Heart left ventricle (tissue), 16 donors: ENCODE data around the gene MAST4. TPM values are rescaled to one million over a fixed set of nuclear protein-coding genes. Genes with fewer than 3 reads are reported as not detected.

Experiments used
- ATAC-seq, 4 donors: fragments of 200-7000 bp; cut with Tn5 transposase; one replicate each; pipeline ENCODE4 v1.9.1; 2020 to 2022; ENCODE audit warnings: moderate library complexity in 4 of 4, mild to moderate bottlenecking in 3 of 4, moderate number of reproducible peaks in 1 of 4
- DNase-seq, 5 donors: peaks; one replicate each; pipeline ENCODE4 v3.0.0-alpha.2; 2020
- H3K27ac ChIP-seq, 12 donors: fragments of 200-600 bp; sonication (generic) in 4 of 12; one replicate each; pipeline versions ENCODE4 v1.5.0 to v1.8.0; 2016 to 2022; ENCODE audit warnings: mild to moderate bottlenecking in 2 of 12
- H3K27me3 ChIP-seq, 9 donors: fragments of 200-600 bp; sonication (generic) in 2 of 9; one replicate each; pipeline versions ENCODE4 v1.5.1 to v1.8.0; 2016 to 2022; ENCODE audit warnings: mild to moderate bottlenecking in 3 of 9
- H3K36me3 ChIP-seq, 9 donors: fragments of 200-600 bp; sonication (generic) in 2 of 9; one replicate each; pipeline versions ENCODE4 v1.5.0 to v1.8.0; 2018 to 2022; ENCODE audit warnings: mild to moderate bottlenecking in 2 of 9
- H3K4me1 ChIP-seq, 12 donors: fragments of 200-600 bp; sonication (generic) in 4 of 12; one replicate each; pipeline versions ENCODE4 v1.5.0 to v1.8.0; 2016 to 2022; ENCODE audit warnings: mild to moderate bottlenecking in 3 of 12
- H3K4me3 ChIP-seq, 12 donors: fragments of 200-600 bp; sonication (generic) in 4 of 12; one replicate each; pipeline versions ENCODE4 v1.5.0 to v1.8.0; 2017 to 2022; ENCODE audit warnings: mild to moderate bottlenecking in 9 of 12, moderate library complexity in 4 of 12
- H3K9me3 ChIP-seq, 12 donors: fragments of 200-600 bp; sonication (generic) in 4 of 12; one replicate each; pipeline versions ENCODE4 v1.5.0 to v1.8.0; 2016 to 2022; ENCODE audit warnings: mild to moderate bottlenecking in 1 of 12
- CTCF ChIP-seq, 12 donors: fragments of 200-600 bp; sonication (generic) in 4 of 12; IDR thresholded peaks; one replicate each; pipeline versions ENCODE4 v1.5.0 to v1.8.0; 2018 to 2022; ENCODE audit warnings: antibody characterized with exemption in 12 of 12, mild to moderate bottlenecking in 5 of 12
- POLR2A ChIP-seq, 2 donors: fragments of 450-650 bp; IDR thresholded peaks; one replicate each; pipeline ENCODE4 v1.6.1; 2017; ENCODE audit warnings: antibody characterized with exemption in 2 of 2, mild to moderate bottlenecking in 2 of 2, moderate library complexity in 2 of 2
- WGBS, 4 donors: extraction: QIAGEN DNeasy Blood & Tissue Kit in 2 of 4; methylation state at CpG; one replicate each; pipeline versions ENCODE4 v1.1.5 to v1.1.7; 2013 to 2018; 5-methylcytosine and 5-hydroxymethylcytosine counted together
- intact Hi-C, 10 donors: fragments of 100-400 bp; cut with DNase I; formaldehyde crosslinking; loops; one replicate each; pipeline versions ENCODE4 v1.11.1 to v1.14.2; 2022
- polyA plus RNA-seq, 2 donors: library from polyadenylated mRNA; stranded (reverse); fragments of 200-250 nt; gene quantifications; one replicate each; pipeline ENCODE4 v1.2.3, GENCODE V29; 2013
- total RNA-seq, 9 donors: library from RNA; depleted of rRNA in 2 of 9; stranded (reverse); fragments of >200 nt in 2 of 9; fragmentation: NEBNext Ultra II Directional in 3 of 9; extraction: Animal tissue kit (Norgen Biotek cat#: 25700) in 3 of 9; gene quantifications; one replicate each; pipeline versions ENCODE4 v1.1.0 to v1.2.4, GENCODE V29; 2016 to 2023
- donor health status: ischemic (EF 13 %, LVEDD 7.1; RV severe dilation, severe dysfunction).
- donor health status: healthy with polysubstance abuse.
- donor health status: DM: no; HTN: yes; CAD: no.
- donor health status: DM: no; HTN: no; CAD: no.
- donor health status: ischemic (EF 25% LVEDD 6.9; RV normal size, moderate dysfunction).
- donor health status: ischemic (EF 25% LVEDD 5.7; RV mildly dilated, moderate dysfunction).
- donor health status: healthy.
- donor health status: DM: yes; HTN: yes; CAD: no.
- donor health status: ischemic (EF 35%, LVEDD 5.7; RV mildly dilated, moderate dysfunction).
- donor health status: nonischemic (EF 11% LVEDD 7.7; RV severe dilation, severe dysfunction).
- donor health status: DM: yes; HTN: yes; CAD: no.
- donor health status: PGD.
- donor health status: ischemic (EF 29% LVEDD 5.4; RV normal size, mild dysfunction).
- donor health status: nonischemic (EF 23%, LVEDD 6.1; RV moderate dilation, normal function).

Gene MAST4
- total and polyA plus RNA-seq, 11 donors, result 26.8 to 96.2 (median 68.1) TPM

GRCh38 chr5:66757219-66757833 is 161.1 kb downstream of the MAST4 start:
- Histone ChIP-seq H3K4me3 (no peak overlapping the region), H3K27ac (no peak overlapping the region), H3K36me3 (no peaks in the 10 kb centered on the region), H3K9me3 (no peaks in the 10 kb centered on the region), H3K4me1 (peaks cover 0 to 24% (median 7%) of the 10 kb centered on the region in 12 donors), H3K27me3 (no peaks in the 10 kb centered on the region)
- DNase-seq, result peak in 4 of 5 donors; percentile 35 to 56 (median 41)
- 28 to 37% (median 32%) methylated on average over 5 of the region's 5 CpGs for WGBS, 4 donors
- TF ChIP-seq POLR2A (IDR thresholded peaks at IDR 0.05) (no peak), CTCF (IDR thresholded peaks at IDR 0.05) (peak; percentile 32 to 71 (median 54))
- intact Hi-C loops, result loop anchor here (1.0 to 5.0 kb wide), 5 partner anchors 160 to 451 kb away; partner anchors contain the start of gene MAST4 (in 1 of the 10)
- peak in 3 of 4 donors; percentile 59 to 77 (median 72) for ATAC-seq

- no peaks in the 10 kb centered on the region for H3K9me3 ChIP-seq
- no peaks in the 10 kb centered on the region for H3K27me3 ChIP-seq
- no peak overlapping the region for H3K27ac ChIP-seq
- no peak overlapping the region for H3K4me3 ChIP-seq
- H3K36me3 ChIP-seq, result no peaks in the 10 kb centered on the region
- peaks cover 0 to 24% (median 7%) of the 10 kb centered on the region in 12 donors for H3K4me1 ChIP-seq
- intact Hi-C loops, result loop anchor here (1.0 to 5.0 kb wide), 5 partner anchors 161 to 451 kb away; partner anchors contain the start of gene MAST4 (in 1 of the 10)
- TF ChIP-seq CTCF (IDR thresholded peaks at IDR 0.05) (no peak), POLR2A (IDR thresholded peaks at IDR 0.05) (no peak)
- DNase-seq (no peak), ATAC-seq (peak in 1 of 4 donors; percentile 26)
- 56 to 60% (median 56%) methylated on average over 3 of the region's 3 CpGs for WGBS, 4 donors
These were observed 161.7 kb downstream of the MAST4 start for GRCh38 chr5:66757834-66758371.

- ATAC-seq (peak; percentile 18 to 64 (median 50)), DNase-seq (no peak)
- WGBS, 4 donors, result 85 to 89% (median 86%) methylated on average over 9 of the region's 9 CpGs
- H3K9me3 ChIP-seq, result no peaks in the 10 kb centered on the region
- H3K27ac ChIP-seq, result no peak overlapping the region
- H3K27me3 ChIP-seq, result no peaks in the 10 kb centered on the region
- H3K36me3 ChIP-seq, result no peaks in the 10 kb centered on the region
- no peak overlapping the region for H3K4me3 ChIP-seq
- no peak for TF ChIP-seq POLR2A (IDR thresholded peaks at IDR 0.05)
- TF ChIP-seq CTCF (IDR thresholded peaks at IDR 0.05), result no peak
- H3K4me1 ChIP-seq, result peaks cover 0 to 39% (median 14%) of the 10 kb centered on the region in 12 donors
- intact Hi-C loops, result loop anchor here in 2 of 10 donors (10.0 kb wide), 1 partner anchor 594 kb away; no protein-coding TSS in a partner anchor
These were observed 173.0 kb downstream of the MAST4 start for GRCh38 chr5:66769030-66769733.
